GM23338 (cell line): ENCODE data around the gene MASP2. TPM values are rescaled to one million over a fixed set of nuclear protein-coding genes. Genes with fewer than 3 reads are reported as not detected.

Experiments
- ATAC-seq: fragments of 200-7000 bp; cut with Tn5 transposase; 3 replicates; pipeline ENCODE4 v1.9.1; 2020
- DNase-seq: peaks from one replicate; pipeline ENCODE4 v3.0.0-alpha.2; 2015; ENCODE audit warnings: low spot score
- H2AFZ ChIP-seq: fragments of 200-600 bp; sonication (generic); 2 replicates; pipeline ENCODE4 v1.8.0; 2016; ENCODE audit warnings: antibody characterized with exemption, mild to moderate bottlenecking, moderate library complexity
- H3F3A ChIP-seq: fragments of 200-600 bp; sonication (generic); replicated peaks from 2 replicates; pipeline ENCODE4 v1.8.0; 2017; ENCODE audit warnings: antibody characterized with exemption, mixed run types, low read depth
- H3K27ac ChIP-seq: fragments of 200-600 bp; sonication (generic); 2 replicates; pipeline ENCODE4 v1.6.1; 2016; ENCODE audit warnings: low read depth
- H3K27me3 ChIP-seq: fragments of 200-600 bp; sonication (generic); 2 replicates; pipeline ENCODE4 v1.8.0; 2016; ENCODE audit warnings: mild to moderate bottlenecking, mixed run types, moderate library complexity; ENCODE audit not compliant: insufficient read depth
- H3K36me3 ChIP-seq: fragments of 200-600 bp; sonication (generic); 2 replicates; pipeline ENCODE4 v1.8.0; 2016; ENCODE audit warnings: mild to moderate bottlenecking; ENCODE audit not compliant: insufficient read depth
- H3K4me1 ChIP-seq: fragments of 200-600 bp; sonication (generic); 2 replicates; pipeline ENCODE4 v1.8.0; 2016; ENCODE audit warnings: mild to moderate bottlenecking, moderate library complexity; ENCODE audit not compliant: insufficient read depth
- H3K4me2 ChIP-seq: fragments of 200-600 bp; sonication (generic); 2 replicates; pipeline ENCODE4 v1.7.1; 2017; ENCODE audit warnings: mixed run types
- H3K4me3 ChIP-seq: fragments of 200-600 bp; sonication (generic); 2 replicates; pipeline ENCODE4 v1.6.1; 2016; ENCODE audit warnings: mixed run types
- H3K79me2 ChIP-seq: fragments of 200-600 bp; sonication (generic); replicated peaks from 2 replicates; pipeline ENCODE4 v1.8.0; 2017; ENCODE audit warnings: mild to moderate bottlenecking; ENCODE audit not compliant: insufficient read depth
- H3K9me2 ChIP-seq: fragments of 200-600 bp; sonication (generic); 2 replicates; pipeline ENCODE4 v1.8.0; 2017; ENCODE audit not compliant: insufficient read depth
- H4K20me1 ChIP-seq: fragments of 200-600 bp; sonication (generic); replicated peaks from 2 replicates; pipeline ENCODE4 v1.8.0; 2017; ENCODE audit warnings: mild to moderate bottlenecking; ENCODE audit not compliant: insufficient read depth
- H3K27ac Mint-ChIP-seq: 2 replicates; pipeline ENCODE4 v1.8.0; 2020; ENCODE audit warnings: inconsistent platforms, mild to moderate bottlenecking, moderate library complexity, mixed read lengths
- H3K27me3 Mint-ChIP-seq: 3 replicates; pipeline ENCODE4 v1.8.0; 2022; ENCODE audit warnings: low read depth, mild to moderate bottlenecking, moderate library complexity, mixed read lengths, inconsistent platforms; ENCODE audit not compliant: insufficient read depth, poor library complexity
- H3K36me3 Mint-ChIP-seq: 3 replicates; pipeline ENCODE4 v1.8.0; 2021; ENCODE audit warnings: low read depth, mild to moderate bottlenecking, inconsistent platforms, moderate library complexity, mixed read lengths
- H3K4me1 Mint-ChIP-seq: 3 replicates; pipeline ENCODE4 v1.8.0; 2020; ENCODE audit warnings: mild to moderate bottlenecking, inconsistent platforms, mixed read lengths
- H3K4me3 Mint-ChIP-seq: 3 replicates; pipeline ENCODE4 v1.8.0; 2021; ENCODE audit warnings: moderate library complexity, mild to moderate bottlenecking, inconsistent platforms, mixed read lengths
- H3K9me3 Mint-ChIP-seq: 3 replicates; pipeline ENCODE4 v1.8.0; 2020; ENCODE audit warnings: moderate library complexity, mild to moderate bottlenecking, inconsistent platforms, mixed read lengths
- CREB1 ChIP-seq: fragments of 250-450 bp; sonication (Bioruptor Pico); IDR thresholded peaks from 2 replicates; pipeline ENCODE4 v1.5.0; 2020; ENCODE audit warnings: low read depth, mild to moderate bottlenecking, moderate library complexity
- CTCF ChIP-seq, 2 experiments: fragments of 200-600 bp in 1 of 2; sonication (generic) in 1 of 2; conservative IDR thresholded peaks; 2 replicates each; pipeline versions ENCODE4 v1.5.1 to v1.6.1; 2016 to 2017; ENCODE audit warnings: antibody characterized with exemption in 2 of 2, low read depth in 2 of 2, mild to moderate bottlenecking in 2 of 2, moderate library complexity in 1 of 2
- EZH2 ChIP-seq: fragments of 200-600 bp; sonication (generic); IDR thresholded peaks from one replicate; pipeline ENCODE4 v1.8.0; 2017; ENCODE audit warnings: antibody characterized with exemption, mild to moderate bottlenecking, low read depth; ENCODE audit not compliant: unreplicated experiment
- EZH2phosphoT487 ChIP-seq: fragments of 200-600 bp; sonication (generic); IDR thresholded peaks from one replicate; pipeline ENCODE4 v1.8.1; 2018; ENCODE audit warnings: antibody characterized with exemption; ENCODE audit not compliant: unreplicated experiment
- JUNB ChIP-seq: IDR thresholded peaks from one replicate; pipeline ENCODE4 v1.6.1; 2016; ENCODE audit warnings: antibody characterized with exemption; ENCODE audit not compliant: unreplicated experiment
- NANOG ChIP-seq: IDR thresholded peaks from 2 replicates; pipeline ENCODE4 v1.6.1; 2016; ENCODE audit warnings: antibody characterized with exemption, borderline replicate concordance
- POLR2AphosphoS5 ChIP-seq: IDR thresholded peaks from 2 replicates; pipeline ENCODE4 v1.6.1; 2016; ENCODE audit warnings: antibody characterized with exemption, low read depth
- STAT1 ChIP-seq: IDR thresholded peaks from one replicate; pipeline ENCODE4 v1.6.1; 2016; ENCODE audit warnings: antibody characterized with exemption; ENCODE audit not compliant: unreplicated experiment
- ZNF114 ChIP-seq: fragments of 250-450 bp; sonication (Bioruptor Pico); IDR thresholded peaks from 2 replicates; pipeline ENCODE4 v1.5.0; 2020; ENCODE audit warnings: mild to moderate bottlenecking, moderate library complexity
- ZNF331 ChIP-seq: fragments of 250-450 bp; sonication (Bioruptor Pico); IDR thresholded peaks from 2 replicates; pipeline ENCODE4 v1.5.0; 2020; ENCODE audit warnings: low read depth, mild to moderate bottlenecking, moderate library complexity
- polyA plus RNA-seq: library from polyadenylated mRNA; unstranded; fragments of >200 nt; fragmentation: Nextera tagmentation; extraction: Ambion mirVana; gene quantifications from 2 replicates; pipeline ENCODE4 v1.2.1, GENCODE V29; 2016
- total RNA-seq: library from RNA; depleted of rRNA; stranded (reverse); fragments of >200 nt; shearing (Covaris generic); gene quantifications from 2 replicates; pipeline ENCODE4 v1.2.3, GENCODE V29; 2014
- TF ChIP-seq, protein P1 (sequence below): IDR thresholded peaks from one replicate; pipeline ENCODE4 v1.6.1; 2018; ENCODE audit warnings: antibody characterized with exemption; ENCODE audit not compliant: unreplicated experiment
- TF ChIP-seq, protein P2 (sequence below): fragments of 250-450 bp; sonication (Bioruptor Pico); IDR thresholded peaks from 2 replicates; pipeline ENCODE4 v1.5.0; 2020; ENCODE audit warnings: mild to moderate bottlenecking, moderate library complexity
- TF ChIP-seq, protein P3 (sequence below): IDR thresholded peaks from 2 replicates; pipeline ENCODE4 v1.6.1; 2016; ENCODE audit warnings: antibody characterized with exemption

The MASP2 gene
- total and polyA plus RNA-seq, 2 experiments from 2014 or later, result 0.71 to 1.5 TPM

DNA sequence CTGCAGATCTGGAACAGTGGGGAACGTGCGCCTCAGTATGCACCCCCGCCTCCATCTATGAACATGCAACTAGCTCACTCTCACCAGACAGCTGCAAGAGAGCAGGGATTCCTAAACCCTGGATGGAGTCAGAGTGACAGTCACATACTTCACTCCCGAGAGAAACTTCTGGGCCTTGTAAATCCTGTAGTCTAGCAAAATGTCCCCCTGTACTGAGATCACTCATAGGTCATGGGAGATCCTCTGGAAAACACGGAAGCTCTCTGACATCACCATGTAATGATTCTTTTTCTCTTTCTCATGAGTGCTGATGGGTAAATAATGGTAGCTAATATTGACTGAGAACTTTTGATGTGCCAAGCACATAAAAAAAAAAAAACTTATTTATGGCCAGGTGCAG, 57.9 kb downstream of the MASP2 start:
- no peak overlapping the region for H3K27ac ChIP-seq

More for the DNA sequence above, 57.9 kb downstream of the MASP2 start:
- H3K27me3 ChIP-seq, result no peaks in the 10 kb centered on the region
- ATAC-seq (no peak), DNase-seq (no peak)
- no peak overlapping the region for H3K27ac Mint-ChIP-seq
- no peaks in the 10 kb centered on the region for H3F3A ChIP-seq
- H3K4me3 ChIP-seq, result no peak overlapping the region
- no peaks in the 10 kb centered on the region; the same call in 2 of the 3 replicates for H3K9me3 Mint-ChIP-seq
- H3K36me3 ChIP-seq, result no peaks in the 10 kb centered on the region
- H3K9me2 ChIP-seq, result no peaks in the 10 kb centered on the region
- no peaks in the 10 kb centered on the region for H3K79me2 ChIP-seq
- H3K4me3 Mint-ChIP-seq, result no peak overlapping the region
- no peak for TF ChIP-seq CREB1 (CRISPR knock-in tag)
- TF ChIP-seq POLR2AphosphoS5, result no peak
- TF ChIP-seq STAT1, result no peak
- TF ChIP-seq ZNF114 (CRISPR knock-in tag), result no peak
- TF ChIP-seq, protein P1, sequence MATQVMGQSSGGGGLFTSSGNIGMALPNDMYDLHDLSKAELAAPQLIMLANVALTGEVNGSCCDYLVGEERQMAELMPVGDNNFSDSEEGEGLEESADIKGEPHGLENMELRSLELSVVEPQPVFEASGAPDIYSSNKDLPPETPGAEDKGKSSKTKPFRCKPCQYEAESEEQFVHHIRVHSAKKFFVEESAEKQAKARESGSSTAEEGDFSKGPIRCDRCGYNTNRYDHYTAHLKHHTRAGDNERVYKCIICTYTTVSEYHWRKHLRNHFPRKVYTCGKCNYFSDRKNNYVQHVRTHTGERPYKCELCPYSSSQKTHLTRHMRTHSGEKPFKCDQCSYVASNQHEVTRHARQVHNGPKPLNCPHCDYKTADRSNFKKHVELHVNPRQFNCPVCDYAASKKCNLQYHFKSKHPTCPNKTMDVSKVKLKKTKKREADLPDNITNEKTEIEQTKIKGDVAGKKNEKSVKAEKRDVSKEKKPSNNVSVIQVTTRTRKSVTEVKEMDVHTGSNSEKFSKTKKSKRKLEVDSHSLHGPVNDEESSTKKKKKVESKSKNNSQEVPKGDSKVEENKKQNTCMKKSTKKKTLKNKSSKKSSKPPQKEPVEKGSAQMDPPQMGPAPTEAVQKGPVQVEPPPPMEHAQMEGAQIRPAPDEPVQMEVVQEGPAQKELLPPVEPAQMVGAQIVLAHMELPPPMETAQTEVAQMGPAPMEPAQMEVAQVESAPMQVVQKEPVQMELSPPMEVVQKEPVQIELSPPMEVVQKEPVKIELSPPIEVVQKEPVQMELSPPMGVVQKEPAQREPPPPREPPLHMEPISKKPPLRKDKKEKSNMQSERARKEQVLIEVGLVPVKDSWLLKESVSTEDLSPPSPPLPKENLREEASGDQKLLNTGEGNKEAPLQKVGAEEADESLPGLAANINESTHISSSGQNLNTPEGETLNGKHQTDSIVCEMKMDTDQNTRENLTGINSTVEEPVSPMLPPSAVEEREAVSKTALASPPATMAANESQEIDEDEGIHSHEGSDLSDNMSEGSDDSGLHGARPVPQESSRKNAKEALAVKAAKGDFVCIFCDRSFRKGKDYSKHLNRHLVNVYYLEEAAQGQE, result no peak
- TF ChIP-seq, protein P2, sequence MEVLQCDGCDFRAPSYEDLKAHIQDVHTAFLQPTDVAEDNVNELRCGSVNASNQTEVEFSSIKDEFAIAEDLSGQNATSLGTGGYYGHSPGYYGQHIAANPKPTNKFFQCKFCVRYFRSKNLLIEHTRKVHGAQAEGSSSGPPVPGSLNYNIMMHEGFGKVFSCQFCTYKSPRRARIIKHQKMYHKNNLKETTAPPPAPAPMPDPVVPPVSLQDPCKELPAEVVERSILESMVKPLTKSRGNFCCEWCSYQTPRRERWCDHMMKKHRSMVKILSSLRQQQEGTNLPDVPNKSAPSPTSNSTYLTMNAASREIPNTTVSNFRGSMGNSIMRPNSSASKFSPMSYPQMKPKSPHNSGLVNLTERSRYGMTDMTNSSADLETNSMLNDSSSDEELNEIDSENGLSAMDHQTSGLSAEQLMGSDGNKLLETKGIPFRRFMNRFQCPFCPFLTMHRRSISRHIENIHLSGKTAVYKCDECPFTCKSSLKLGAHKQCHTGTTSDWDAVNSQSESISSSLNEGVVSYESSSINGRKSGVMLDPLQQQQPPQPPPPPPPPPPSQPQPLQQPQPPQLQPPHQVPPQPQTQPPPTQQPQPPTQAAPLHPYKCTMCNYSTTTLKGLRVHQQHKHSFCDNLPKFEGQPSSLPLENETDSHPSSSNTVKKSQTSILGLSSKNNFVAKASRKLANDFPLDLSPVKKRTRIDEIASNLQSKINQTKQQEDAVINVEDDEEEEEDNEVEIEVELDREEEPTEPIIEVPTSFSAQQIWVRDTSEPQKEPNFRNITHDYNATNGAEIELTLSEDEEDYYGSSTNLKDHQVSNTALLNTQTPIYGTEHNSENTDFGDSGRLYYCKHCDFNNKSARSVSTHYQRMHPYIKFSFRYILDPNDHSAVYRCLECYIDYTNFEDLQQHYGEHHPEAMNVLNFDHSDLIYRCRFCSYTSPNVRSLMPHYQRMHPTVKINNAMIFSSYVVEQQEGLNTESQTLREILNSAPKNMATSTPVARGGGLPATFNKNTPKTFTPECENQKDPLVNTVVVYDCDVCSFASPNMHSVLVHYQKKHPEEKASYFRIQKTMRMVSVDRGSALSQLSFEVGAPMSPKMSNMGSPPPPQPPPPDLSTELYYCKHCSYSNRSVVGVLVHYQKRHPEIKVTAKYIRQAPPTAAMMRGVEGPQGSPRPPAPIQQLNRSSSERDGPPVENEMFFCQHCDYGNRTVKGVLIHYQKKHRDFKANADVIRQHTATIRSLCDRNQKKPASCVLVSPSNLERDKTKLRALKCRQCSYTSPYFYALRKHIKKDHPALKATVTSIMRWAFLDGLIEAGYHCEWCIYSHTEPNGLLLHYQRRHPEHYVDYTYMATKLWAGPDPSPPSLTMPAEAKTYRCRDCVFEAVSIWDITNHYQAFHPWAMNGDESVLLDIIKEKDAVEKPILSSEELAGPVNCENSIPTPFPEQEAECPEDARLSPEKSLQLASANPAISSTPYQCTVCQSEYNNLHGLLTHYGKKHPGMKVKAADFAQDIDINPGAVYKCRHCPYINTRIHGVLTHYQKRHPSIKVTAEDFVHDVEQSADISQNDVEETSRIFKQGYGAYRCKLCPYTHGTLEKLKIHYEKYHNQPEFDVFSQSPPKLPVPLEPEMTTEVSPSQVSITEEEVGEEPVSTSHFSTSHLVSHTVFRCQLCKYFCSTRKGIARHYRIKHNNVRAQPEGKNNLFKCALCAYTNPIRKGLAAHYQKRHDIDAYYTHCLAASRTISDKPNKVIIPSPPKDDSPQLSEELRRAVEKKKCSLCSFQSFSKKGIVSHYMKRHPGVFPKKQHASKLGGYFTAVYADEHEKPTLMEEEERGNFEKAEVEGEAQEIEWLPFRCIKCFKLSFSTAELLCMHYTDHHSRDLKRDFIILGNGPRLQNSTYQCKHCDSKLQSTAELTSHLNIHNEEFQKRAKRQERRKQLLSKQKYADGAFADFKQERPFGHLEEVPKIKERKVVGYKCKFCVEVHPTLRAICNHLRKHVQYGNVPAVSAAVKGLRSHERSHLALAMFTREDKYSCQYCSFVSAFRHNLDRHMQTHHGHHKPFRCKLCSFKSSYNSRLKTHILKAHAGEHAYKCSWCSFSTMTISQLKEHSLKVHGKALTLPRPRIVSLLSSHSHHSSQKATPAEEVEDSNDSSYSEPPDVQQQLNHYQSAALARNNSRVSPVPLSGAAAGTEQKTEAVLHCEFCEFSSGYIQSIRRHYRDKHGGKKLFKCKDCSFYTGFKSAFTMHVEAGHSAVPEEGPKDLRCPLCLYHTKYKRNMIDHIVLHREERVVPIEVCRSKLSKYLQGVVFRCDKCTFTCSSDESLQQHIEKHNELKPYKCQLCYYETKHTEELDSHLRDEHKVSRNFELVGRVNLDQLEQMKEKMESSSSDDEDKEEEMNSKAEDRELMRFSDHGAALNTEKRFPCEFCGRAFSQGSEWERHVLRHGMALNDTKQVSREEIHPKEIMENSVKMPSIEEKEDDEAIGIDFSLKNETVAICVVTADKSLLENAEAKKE (CRISPR knock-in tag), result no peak
- TF ChIP-seq NANOG, result no peak
- no peak for TF ChIP-seq ZNF331 (CRISPR knock-in tag)
- no peak for TF ChIP-seq CTCF (conservative IDR thresholded peaks at IDR 0.05; ENCODE audit: low read depth in 2 of 2)
- TF ChIP-seq EZH2phosphoT487, result no peak
- TF ChIP-seq JUNB, result no peak
- TF ChIP-seq, protein P3, sequence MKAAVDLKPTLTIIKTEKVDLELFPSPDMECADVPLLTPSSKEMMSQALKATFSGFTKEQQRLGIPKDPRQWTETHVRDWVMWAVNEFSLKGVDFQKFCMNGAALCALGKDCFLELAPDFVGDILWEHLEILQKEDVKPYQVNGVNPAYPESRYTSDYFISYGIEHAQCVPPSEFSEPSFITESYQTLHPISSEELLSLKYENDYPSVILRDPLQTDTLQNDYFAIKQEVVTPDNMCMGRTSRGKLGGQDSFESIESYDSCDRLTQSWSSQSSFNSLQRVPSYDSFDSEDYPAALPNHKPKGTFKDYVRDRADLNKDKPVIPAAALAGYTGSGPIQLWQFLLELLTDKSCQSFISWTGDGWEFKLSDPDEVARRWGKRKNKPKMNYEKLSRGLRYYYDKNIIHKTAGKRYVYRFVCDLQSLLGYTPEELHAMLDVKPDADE, result no peak
- no peak for TF ChIP-seq EZH2
- no peaks in the 10 kb centered on the region for H3K4me1 ChIP-seq
- no peak overlapping the region for H2AFZ ChIP-seq
- H3K36me3 Mint-ChIP-seq, result no peaks in the 10 kb centered on the region
- no peak overlapping the region for H3K4me2 ChIP-seq
- peaks cover 6% of the 10 kb centered on the region; the same call in 2 of the 3 replicates for H3K4me1 Mint-ChIP-seq
- H3K27me3 Mint-ChIP-seq, result peaks cover 1% of the 10 kb centered on the region
- no peaks in the 10 kb centered on the region for H4K20me1 ChIP-seq
